GM21515 (cell line): ENCODE data around the gene N4BP2.

ENCODE experiments used
- ATAC-seq: cut with Tn5 transposase; IDR thresholded peaks from one replicate; pipeline ENCODE4 v1.9.1; 2021; ENCODE audit not compliant: unreplicated experiment

N4BP2 gene

DNA sequence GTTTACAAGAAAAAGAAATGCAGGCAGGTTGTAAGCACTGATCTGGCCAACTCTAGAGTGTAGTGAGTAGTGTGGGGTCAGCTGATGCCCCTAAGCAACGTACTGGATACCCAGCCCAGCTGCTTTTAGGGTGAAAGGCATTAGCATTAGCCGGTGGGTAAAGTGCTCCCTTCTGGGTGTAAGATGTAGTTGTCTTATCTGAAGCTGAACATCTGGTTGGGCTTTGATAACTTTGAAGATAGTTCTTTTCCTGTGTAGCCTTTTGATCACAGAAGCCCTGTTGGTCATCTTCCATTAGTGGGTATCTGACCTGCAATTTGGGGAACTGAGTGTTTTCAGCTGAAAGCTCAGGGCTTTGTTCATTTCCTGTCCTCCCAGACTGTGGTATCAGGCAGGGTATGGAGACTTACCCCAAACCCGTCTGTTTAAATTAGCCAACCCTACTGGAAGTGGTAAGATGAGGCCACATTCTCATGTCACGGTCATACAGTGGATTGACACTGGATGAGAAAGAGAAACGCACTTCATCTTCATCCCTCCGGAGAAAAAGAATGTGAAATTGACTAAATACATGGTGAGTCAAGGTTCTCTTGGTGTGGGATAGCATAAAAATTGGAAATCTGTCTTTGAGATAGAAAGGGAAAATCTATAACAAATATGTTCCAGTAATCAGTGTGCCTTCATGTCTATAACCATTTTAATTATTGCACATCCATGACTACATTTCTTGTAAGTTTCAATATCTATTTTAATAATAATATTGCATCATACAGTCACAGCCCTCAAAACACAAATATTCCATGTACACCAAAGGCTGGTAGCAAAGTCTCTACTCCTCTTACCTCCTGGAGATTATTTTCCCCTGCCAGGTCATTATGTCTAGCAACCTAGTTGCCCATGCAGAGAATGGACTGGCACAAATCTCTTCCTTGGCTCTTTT is 148.9 kb downstream of the N4BP2 start:
- peak; percentile 57 for ATAC-seq

DNA sequence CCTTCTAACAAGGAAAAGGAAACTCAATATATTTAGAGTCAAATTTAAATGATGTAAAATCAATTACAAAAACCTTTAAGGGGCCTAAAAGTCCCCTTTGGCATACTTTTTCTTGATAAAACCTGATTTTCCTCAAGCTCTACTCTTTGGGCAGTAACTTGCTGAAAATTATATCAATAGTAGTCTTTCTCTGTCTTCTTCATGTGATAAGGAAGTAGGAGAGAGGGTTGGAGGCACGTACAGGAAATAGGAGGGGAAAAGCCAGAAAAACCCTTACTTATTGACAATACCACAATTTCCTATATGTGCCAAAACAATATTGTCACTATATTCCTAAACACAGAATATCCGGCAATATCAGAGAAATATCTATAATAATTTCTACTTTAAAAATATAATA is 149.8 kb downstream of the N4BP2 start:
- ATAC-seq = no peak
